ENCODE results near the gene FCHO1. TPM values are rescaled to one million over a fixed set of nuclear protein-coding genes. Genes with fewer than 3 reads are reported as not detected.

FCHO1 gene
- total RNA-seq, 4 donors from 2014 or later, result 2.3 to 41.3 (median 5.3) TPM

GRCh38 chr19:17753976-17754375, 2.7 kb downstream of the FCHO1 start:
- H3K27me3 ChIP-seq, result no peaks in the 10 kb centered on the region
- H3K9me3 ChIP-seq, result no peaks in the 10 kb centered on the region
- H3K36me3 ChIP-seq, result no peaks in the 10 kb centered on the region
- no peak for DNase-seq
- H3K27ac ChIP-seq, result peak overlapping the region in 1 of 4 donors; percentile 90
- no peak overlapping the region for H3K4me3 ChIP-seq
- H3K4me1 ChIP-seq, result peaks cover 0 to 30% (median 8%) of the 10 kb centered on the region in 4 donors
- TF ChIP-seq CTCF (IDR thresholded peaks at IDR 0.05) (no peak), POLR2A (IDR thresholded peaks at IDR 0.05) (no peak)

DNA sequence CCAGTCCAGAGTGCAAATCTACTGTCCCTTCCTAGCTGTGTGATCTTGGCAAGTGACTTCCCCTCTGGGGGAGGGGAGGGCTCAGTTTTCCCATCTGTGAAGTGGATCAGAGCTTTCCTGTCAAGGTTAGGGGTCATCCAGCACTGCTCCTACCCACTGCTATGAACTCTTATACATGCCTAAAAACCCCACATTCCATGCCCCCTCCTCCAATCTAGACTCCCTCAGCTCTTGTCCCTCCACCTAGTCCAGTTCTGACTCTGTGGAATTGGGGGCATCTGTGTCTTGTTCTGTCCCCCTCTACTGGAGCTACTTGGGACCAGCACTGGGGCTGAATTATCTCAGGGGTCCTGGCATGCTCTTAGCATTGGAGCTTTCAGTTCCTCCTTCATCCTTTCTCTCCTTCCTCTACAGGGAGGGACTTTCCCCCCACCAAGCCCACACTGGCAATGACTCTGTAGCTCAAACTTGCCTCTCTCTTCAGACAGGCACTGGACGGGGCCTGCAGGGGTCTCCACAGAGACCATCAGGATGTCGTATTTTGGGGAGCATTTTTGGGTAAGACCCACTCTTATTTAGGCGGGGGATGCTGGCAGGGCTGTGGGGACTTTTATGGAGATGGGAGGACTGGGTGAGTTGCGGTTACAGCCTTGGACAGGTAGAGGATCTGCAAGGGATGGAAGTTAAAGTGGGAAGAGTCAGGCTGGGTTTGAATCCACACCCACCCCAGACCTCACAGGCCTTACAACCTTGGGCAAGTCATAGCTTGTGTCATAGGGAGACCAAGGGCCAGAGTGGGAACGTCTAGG, 3.6 kb downstream of the FCHO1 start:
- Histone ChIP-seq H3K36me3 (no peaks in the 10 kb centered on the region), H3K9me3 (no peaks in the 10 kb centered on the region), H3K27me3 (no peaks in the 10 kb centered on the region), H3K4me1 (peaks cover 0 to 30% (median 7%) of the 10 kb centered on the region in 4 donors), H3K4me3 (no peak overlapping the region), H3K27ac (peak overlapping the region in 1 of 4 donors; percentile 90)
- DNase-seq, result peak in 2 of 3 donors; percentile 71 to 74
- no peak for TF ChIP-seq CTCF (IDR thresholded peaks at IDR 0.05)
- TF ChIP-seq POLR2A (IDR thresholded peaks at IDR 0.05), result no peak

GRCh38 chr19:17755443-17755890, 4.2 kb downstream of the FCHO1 start:
- peaks cover 0 to 25% (median 6%) of the 10 kb centered on the region in 4 donors for H3K4me1 ChIP-seq
- peak overlapping the region in 1 of 4 donors; percentile 90 for H3K27ac ChIP-seq
- no peak overlapping the region for H3K4me3 ChIP-seq
- H3K27me3 ChIP-seq, result no peaks in the 10 kb centered on the region
- H3K36me3 ChIP-seq, result no peaks in the 10 kb centered on the region
- no peak for DNase-seq
- no peak for TF ChIP-seq POLR2A (IDR thresholded peaks at IDR 0.05)
- TF ChIP-seq CTCF (IDR thresholded peaks at IDR 0.05), result no peak
- H3K9me3 ChIP-seq, result no peaks in the 10 kb centered on the region

- no peak for TF ChIP-seq CTCF (IDR thresholded peaks at IDR 0.05)
- no peak for TF ChIP-seq POLR2A (IDR thresholded peaks at IDR 0.05)
- Histone ChIP-seq H3K9me3 (no peaks in the 10 kb centered on the region), H3K4me1 (peaks cover 0 to 19% (median 6%) of the 10 kb centered on the region in 4 donors), H3K27ac (peak overlapping the region in 1 of 4 donors; percentile 90), H3K36me3 (no peaks in the 10 kb centered on the region), H3K4me3 (no peak overlapping the region), H3K27me3 (no peaks in the 10 kb centered on the region)
- peak in 2 of 3 donors; percentile 87 to 89 for DNase-seq
Measured at GRCh38 chr19:17755977-17756670, 4.8 kb downstream of the FCHO1 start.

DNA sequence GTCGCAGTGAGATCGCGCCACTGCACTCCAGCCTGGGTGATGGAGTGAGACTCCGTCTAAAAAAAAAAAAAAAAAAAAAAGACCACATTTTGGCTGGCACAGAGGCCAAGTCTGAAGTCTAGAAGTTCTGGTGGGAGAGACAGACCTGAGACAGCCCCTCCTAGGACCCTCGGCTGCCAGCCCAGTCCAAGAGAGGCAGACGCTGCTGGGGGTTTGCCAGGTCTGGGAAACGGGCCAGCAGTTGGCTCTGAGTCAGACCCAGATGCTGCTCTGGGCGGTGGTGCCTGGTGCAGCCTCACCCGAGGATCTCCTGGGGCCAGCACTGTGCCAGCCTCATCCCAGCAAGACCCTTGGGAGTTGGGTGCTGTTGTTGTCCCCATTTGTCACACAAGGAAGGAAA, 5.8 kb downstream of the FCHO1 start:
- peak in 2 of 3 donors; percentile 66 to 67 for DNase-seq
- no peak overlapping the region for H3K4me3 ChIP-seq
- H3K4me1 ChIP-seq, result peaks cover 0 to 19% (median 6%) of the 10 kb centered on the region in 4 donors
- TF ChIP-seq CTCF (IDR thresholded peaks at IDR 0.05) (no peak), POLR2A (IDR thresholded peaks at IDR 0.05) (no peak)
- no peaks in the 10 kb centered on the region for H3K9me3 ChIP-seq
- H3K27ac ChIP-seq, result no peak overlapping the region
- no peaks in the 10 kb centered on the region for H3K27me3 ChIP-seq
- H3K36me3 ChIP-seq, result no peaks in the 10 kb centered on the region

Measured in Peyer's patch (tissue), 4 donors.